ENCODE results near the gene GALM. TPM values are rescaled to one million over a fixed set of nuclear protein-coding genes. Genes with fewer than 3 reads are reported as not detected.

Gene GALM
- polyA plus RNA-seq, 3 donors: 3.0 to 3.6 (median 3.1) TPM

DNA sequence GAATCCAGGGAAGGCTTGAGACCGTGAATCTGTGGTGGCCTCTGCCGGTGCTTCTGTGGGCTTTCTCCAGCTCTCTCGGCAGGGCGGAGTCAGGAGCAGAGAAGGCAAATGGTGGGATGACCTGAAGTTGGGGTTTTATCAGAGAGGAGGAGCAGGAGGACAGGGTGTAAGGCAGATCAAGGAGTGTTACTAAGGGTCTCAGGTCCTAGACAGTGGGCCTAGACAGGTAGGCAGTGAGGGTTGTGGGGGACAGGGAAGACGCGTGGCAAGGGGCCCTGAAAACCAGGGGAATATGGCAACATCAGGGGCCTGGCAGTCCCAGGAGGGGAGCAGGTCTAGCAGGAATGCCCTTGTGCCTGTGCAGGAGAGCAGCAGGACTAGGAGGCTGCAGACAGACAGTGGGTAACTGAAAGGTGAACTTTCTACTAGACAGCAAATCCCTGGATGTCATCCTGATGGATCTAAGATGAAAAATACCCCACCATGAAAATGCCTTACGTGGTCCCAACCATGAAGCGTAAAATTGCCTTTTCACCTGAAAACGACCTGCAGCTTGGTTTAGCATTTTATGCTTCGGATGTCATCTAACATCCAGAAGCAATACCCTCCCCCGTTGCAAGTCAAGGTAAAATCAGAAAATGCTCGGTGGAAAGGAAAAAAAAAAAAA lies 43.1 kb downstream of the GALM start:
- 93% methylated on average over 7 of the region's 12 CpGs for WGBS (ENCODE audit: insufficient coverage)
- Mint-ChIP-seq H3K4me1 (no peaks in the 10 kb centered on the region), H3K27me3 (ENCODE audit: low read depth in 3 of 3) (peaks cover 0 to 3% (median 3%) of the 10 kb centered on the region in 3 donors), H3K9me3 (peaks cover 0 to 3% (median 1%) of the 10 kb centered on the region in 7 donors), H3K4me3 (no peak overlapping the region), H3K36me3 (peaks cover 14 to 24% of the 10 kb centered on the region in 2 donors), H3K27ac (peak overlapping the region in 5 of 7 donors; percentile 19 to 68 (median 47))
- TF ChIP-seq, protein P1, sequence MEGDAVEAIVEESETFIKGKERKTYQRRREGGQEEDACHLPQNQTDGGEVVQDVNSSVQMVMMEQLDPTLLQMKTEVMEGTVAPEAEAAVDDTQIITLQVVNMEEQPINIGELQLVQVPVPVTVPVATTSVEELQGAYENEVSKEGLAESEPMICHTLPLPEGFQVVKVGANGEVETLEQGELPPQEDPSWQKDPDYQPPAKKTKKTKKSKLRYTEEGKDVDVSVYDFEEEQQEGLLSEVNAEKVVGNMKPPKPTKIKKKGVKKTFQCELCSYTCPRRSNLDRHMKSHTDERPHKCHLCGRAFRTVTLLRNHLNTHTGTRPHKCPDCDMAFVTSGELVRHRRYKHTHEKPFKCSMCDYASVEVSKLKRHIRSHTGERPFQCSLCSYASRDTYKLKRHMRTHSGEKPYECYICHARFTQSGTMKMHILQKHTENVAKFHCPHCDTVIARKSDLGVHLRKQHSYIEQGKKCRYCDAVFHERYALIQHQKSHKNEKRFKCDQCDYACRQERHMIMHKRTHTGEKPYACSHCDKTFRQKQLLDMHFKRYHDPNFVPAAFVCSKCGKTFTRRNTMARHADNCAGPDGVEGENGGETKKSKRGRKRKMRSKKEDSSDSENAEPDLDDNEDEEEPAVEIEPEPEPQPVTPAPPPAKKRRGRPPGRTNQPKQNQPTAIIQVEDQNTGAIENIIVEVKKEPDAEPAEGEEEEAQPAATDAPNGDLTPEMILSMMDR (IDR thresholded peaks at IDR 0.05): no peak
- H3K4me1 ChIP-seq (ENCODE audit: control insufficient read depth in 1 of 2, insufficient read depth in 2 of 2, low read length in 2 of 2): no peaks in the 10 kb centered on the region
- no peak overlapping the region for H3K9ac ChIP-seq (ENCODE audit: insufficient read depth, low read length, poor library complexity, severe bottlenecking)
- H3K27me3 ChIP-seq (ENCODE audit: control insufficient read depth in 2 of 2, insufficient read depth in 2 of 2, low read length in 2 of 2): no peaks in the 10 kb centered on the region
- intact Hi-C loops (cut with micrococcal nuclease): no loop called here
- H3K79me2 ChIP-seq (ENCODE audit: insufficient read depth, low read length): no peaks in the 10 kb centered on the region
- H2AFZ ChIP-seq (ENCODE audit: insufficient read depth, low read depth, low read length, poor library complexity, severe bottlenecking): no peak overlapping the region
- H3K36me3 ChIP-seq (replicated peaks in 1 of 2; ENCODE audit: control insufficient read depth in 1 of 2, insufficient read depth in 2 of 2, low read length in 2 of 2): peaks cover 0 to 6% of the 10 kb centered on the region in 2 donors
- DNase-seq: no peak
- no peaks in the 10 kb centered on the region for H4K20me1 ChIP-seq (ENCODE audit: insufficient read depth, low read length)
- no peak overlapping the region for H3K27ac ChIP-seq (ENCODE audit: low read depth in 1 of 2, low read length in 2 of 2)
- H3K4me2 ChIP-seq (replicated peaks; ENCODE audit: extremely low read depth, low read length, poor library complexity, severe bottlenecking): no peak overlapping the region
- no peaks in the 10 kb centered on the region for H3K9me3 ChIP-seq (replicated peaks in 1 of 2; ENCODE audit: control insufficient read depth in 1 of 2, insufficient read depth in 1 of 2, low read length in 2 of 2)
- no peak overlapping the region for H3K4me3 ChIP-seq (replicated peaks in 1 of 3; ENCODE audit: low read depth in 2 of 3, low read length in 3 of 3)

DNA sequence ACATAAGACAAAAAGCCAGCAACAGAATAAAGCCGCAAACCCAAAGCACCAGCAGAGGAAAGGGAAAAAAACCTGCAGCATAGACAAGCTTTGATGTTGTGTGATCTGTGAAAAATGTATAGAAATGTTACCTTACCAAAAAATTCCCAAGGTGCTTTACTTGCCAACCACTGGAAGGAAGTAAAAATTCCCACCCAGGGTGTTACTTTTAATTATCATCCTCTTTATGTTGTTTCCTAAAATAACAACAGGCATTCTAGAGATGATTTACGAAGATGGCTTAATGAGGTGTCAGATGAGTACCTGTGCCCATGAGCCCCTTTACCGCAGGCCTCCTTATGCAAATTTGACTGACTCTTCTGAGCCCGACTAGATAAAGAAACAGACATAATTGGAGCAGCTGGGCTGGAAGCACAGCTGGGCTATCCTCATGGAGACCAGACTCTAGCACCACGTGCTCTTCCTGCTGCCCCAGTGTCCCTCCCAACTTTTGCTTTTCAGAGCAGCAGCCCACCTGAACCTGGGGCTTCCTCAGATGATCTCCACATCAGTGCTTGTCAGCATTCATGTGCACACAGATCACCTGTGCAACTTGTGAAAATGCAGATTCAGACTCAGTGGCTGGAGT lies 43.8 kb downstream of the GALM start:
- Histone ChIP-seq H3K4me2 (replicated peaks; ENCODE audit: extremely low read depth, low read length, poor library complexity, severe bottlenecking) (no peak overlapping the region), H3K4me3 (replicated peaks in 1 of 3; ENCODE audit: low read depth in 2 of 3, low read length in 3 of 3) (no peak overlapping the region), H2AFZ (ENCODE audit: insufficient read depth, low read depth, low read length, poor library complexity, severe bottlenecking) (no peak overlapping the region), H3K9me3 (replicated peaks in 1 of 2; ENCODE audit: control insufficient read depth in 1 of 2, insufficient read depth in 1 of 2, low read length in 2 of 2) (no peaks in the 10 kb centered on the region), H3K9ac (ENCODE audit: insufficient read depth, low read length, poor library complexity, severe bottlenecking) (no peak overlapping the region), H3K79me2 (ENCODE audit: insufficient read depth, low read length) (no peaks in the 10 kb centered on the region), H4K20me1 (ENCODE audit: insufficient read depth, low read length) (no peaks in the 10 kb centered on the region), H3K27me3 (ENCODE audit: control insufficient read depth in 2 of 2, insufficient read depth in 2 of 2, low read length in 2 of 2) (no peaks in the 10 kb centered on the region), H3K27ac (ENCODE audit: low read depth in 1 of 2, low read length in 2 of 2) (no peak overlapping the region), H3K4me1 (ENCODE audit: control insufficient read depth in 1 of 2, insufficient read depth in 2 of 2, low read length in 2 of 2) (no peaks in the 10 kb centered on the region), H3K36me3 (replicated peaks in 1 of 2; ENCODE audit: control insufficient read depth in 1 of 2, insufficient read depth in 2 of 2, low read length in 2 of 2) (peaks cover 0 to 6% of the 10 kb centered on the region in 2 donors)
- peaks cover 0 to 3% (median 1%) of the 10 kb centered on the region in 7 donors for H3K9me3 Mint-ChIP-seq
- H3K4me3 Mint-ChIP-seq: no peak overlapping the region
- peaks cover 14 to 27% of the 10 kb centered on the region in 2 donors for H3K36me3 Mint-ChIP-seq
- no peaks in the 10 kb centered on the region for H3K4me1 Mint-ChIP-seq
- TF ChIP-seq, protein P1 (IDR thresholded peaks at IDR 0.05): no peak
- intact Hi-C loops (cut with micrococcal nuclease): no loop called here
- peaks cover 0 to 3% (median 3%) of the 10 kb centered on the region in 3 donors for H3K27me3 Mint-ChIP-seq (ENCODE audit: low read depth in 3 of 3)
- no peak for DNase-seq
- 94% methylated on average over 3 of the region's 5 CpGs for WGBS (ENCODE audit: insufficient coverage)
- no peak overlapping the region for H3K27ac Mint-ChIP-seq

Measured in CD14-positive monocyte (primary cell).